ENCODE results near the gene ADCYAP1R1.

The ADCYAP1R1 gene

GRCh38 chr7:31094271-31094670 is 42.2 kb downstream of the ADCYAP1R1 start:
- H3K36me3 ChIP-seq (ENCODE audit: control insufficient read depth, low read length) = no peaks in the 10 kb centered on the region
- no peak overlapping the region for H3K27ac ChIP-seq (ENCODE audit: low read depth, low read length)
- H3F3A ChIP-seq (ENCODE audit: control insufficient read depth, insufficient read depth) = no peaks in the 10 kb centered on the region
- no peaks in the 10 kb centered on the region for H3K4me1 ChIP-seq (ENCODE audit: control insufficient read depth, low read length)
- no peaks in the 10 kb centered on the region for H3K9me2 ChIP-seq (replicated peaks; ENCODE audit: control insufficient read depth, low read length)
- H3K9me3 ChIP-seq (ENCODE audit: control insufficient read depth, insufficient read depth, low read length) = no peaks in the 10 kb centered on the region
- H3K27me3 ChIP-seq (ENCODE audit: control insufficient read depth, low read length) = no peaks in the 10 kb centered on the region
- H3K79me2 ChIP-seq (ENCODE audit: control insufficient read depth, low read length) = no peaks in the 10 kb centered on the region
- H4K20me1 ChIP-seq (ENCODE audit: control insufficient read depth, insufficient read depth, low read depth, low read length) = no peaks in the 10 kb centered on the region
- no peak for TF ChIP-seq CTCF (IDR thresholded peaks at IDR 0.05; ENCODE audit: low read depth, low read length, poor library complexity, severe bottlenecking)
- no peak for TF ChIP-seq EZH2phosphoT487 (IDR thresholded peaks at IDR 0.05; ENCODE audit: borderline replicate concordance, low read length)
- H3K4me3 ChIP-seq (ENCODE audit: low read length) = no peak overlapping the region
- no peak overlapping the region for H3K4me2 ChIP-seq (ENCODE audit: low read length)

- Histone ChIP-seq H3F3A (ENCODE audit: control insufficient read depth, insufficient read depth) (no peaks in the 10 kb centered on the region), H3K36me3 (ENCODE audit: control insufficient read depth, low read length) (no peaks in the 10 kb centered on the region), H3K79me2 (ENCODE audit: control insufficient read depth, low read length) (no peaks in the 10 kb centered on the region), H3K9me3 (ENCODE audit: control insufficient read depth, insufficient read depth, low read length) (no peaks in the 10 kb centered on the region), H3K4me2 (ENCODE audit: low read length) (no peak overlapping the region), H4K20me1 (ENCODE audit: control insufficient read depth, insufficient read depth, low read depth, low read length) (no peaks in the 10 kb centered on the region), H3K4me1 (ENCODE audit: control insufficient read depth, low read length) (no peaks in the 10 kb centered on the region), H3K9me2 (replicated peaks; ENCODE audit: control insufficient read depth, low read length) (no peaks in the 10 kb centered on the region), H3K27me3 (ENCODE audit: control insufficient read depth, low read length) (no peaks in the 10 kb centered on the region; the same call in 1 of the 2 replicates), H3K4me3 (ENCODE audit: low read length) (no peak overlapping the region), H3K27ac (ENCODE audit: low read depth, low read length) (no peak overlapping the region)
- TF ChIP-seq EZH2phosphoT487 (IDR thresholded peaks at IDR 0.05; ENCODE audit: borderline replicate concordance, low read length) (no peak), CTCF (IDR thresholded peaks at IDR 0.05; ENCODE audit: low read depth, low read length, poor library complexity, severe bottlenecking) (no peak)
These were observed 43.4 kb downstream of the ADCYAP1R1 start for GRCh38 chr7:31095286-31096197.

GRCh38 chr7:31096198-31096876 is 44.2 kb downstream of the ADCYAP1R1 start:
- Histone ChIP-seq H3K36me3 (ENCODE audit: control insufficient read depth, low read length) (no peaks in the 10 kb centered on the region), H4K20me1 (ENCODE audit: control insufficient read depth, insufficient read depth, low read depth, low read length) (no peaks in the 10 kb centered on the region), H3K9me2 (replicated peaks; ENCODE audit: control insufficient read depth, low read length) (no peaks in the 10 kb centered on the region), H3K27me3 (ENCODE audit: control insufficient read depth, low read length) (no peaks in the 10 kb centered on the region; the same call in 1 of the 2 replicates), H3K79me2 (ENCODE audit: control insufficient read depth, low read length) (no peaks in the 10 kb centered on the region), H3K4me3 (ENCODE audit: low read length) (no peak overlapping the region), H3K27ac (ENCODE audit: low read depth, low read length) (no peak overlapping the region), H3K9me3 (ENCODE audit: control insufficient read depth, insufficient read depth, low read length) (no peaks in the 10 kb centered on the region), H3F3A (ENCODE audit: control insufficient read depth, insufficient read depth) (no peaks in the 10 kb centered on the region), H3K4me2 (ENCODE audit: low read length) (no peak overlapping the region), H3K4me1 (ENCODE audit: control insufficient read depth, low read length) (no peaks in the 10 kb centered on the region)
- TF ChIP-seq CTCF (IDR thresholded peaks at IDR 0.05; ENCODE audit: low read depth, low read length, poor library complexity, severe bottlenecking) (no peak), EZH2phosphoT487 (IDR thresholded peaks at IDR 0.05; ENCODE audit: borderline replicate concordance, low read length) (no peak)

Data from DOHH2 (cell line).